Mesenteric fat pad (tissue), 1 donor: ENCODE data around the gene POTED. TPM values are rescaled to one million over a fixed set of nuclear protein-coding genes. Genes with fewer than 3 reads are reported as not detected.
"Not testable (repeated sequence)": the region's sequence is repeated elsewhere in the genome, so short reads cannot be mapped to it uniquely, and the experiment has no call there.

Source experiments
- DNase-seq: peaks from one replicate; pipeline ENCODE4 v3.0.0-alpha.2; 2020; ENCODE audit warnings: low spot score
- long read RNA-seq: library from polyadenylated mRNA; unstranded; transcript quantifications from one replicate; pipeline ENCODE4 v2.0.0, GENCODE V29; 2020
- microRNA-seq: library from miRNA; unstranded; fragments of <30 nt; microRNA quantifications from one replicate; pipeline ENCODE4 v1.2.0, GENCODE V29; 2020; ENCODE audit warnings: borderline number of aligned reads
- total RNA-seq: library from RNA; stranded (reverse); fragmentation: NEBNext Ultra II Directional; extraction: Animal tissue kit (Norgen Biotek cat#: 25700); gene quantifications from one replicate; pipeline ENCODE4 v1.2.1, GENCODE V29; 2021
- donor health status: DM: yes; HTN: yes; CAD: no.

POTED gene
- not detected for total RNA-seq
- long read RNA-seq, result 0 reads

DNA sequence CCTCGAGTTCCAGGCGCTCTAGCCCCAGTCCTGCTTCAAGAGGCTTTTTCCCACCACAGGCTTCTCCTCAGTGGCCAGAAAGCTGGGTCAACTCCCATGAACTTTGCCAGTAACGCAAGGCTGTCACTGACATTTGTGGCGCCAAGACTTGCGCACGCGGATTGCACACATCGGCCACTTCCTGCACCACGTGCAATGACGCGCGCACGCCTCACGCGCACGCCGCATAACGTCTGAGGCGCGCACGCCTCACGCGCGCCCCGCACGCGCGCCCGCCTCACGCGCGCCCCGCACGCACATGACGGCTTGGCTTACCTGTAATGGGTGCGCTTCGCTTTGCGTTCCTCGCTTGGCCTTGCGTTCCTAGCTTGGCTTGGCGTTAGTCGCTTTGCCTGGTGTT lies at the start of gene POTED:
Gene POTED (plus strand): TSS at position 301 of the 400 bp plus-strand sequence. CDS start 452 bp downstream, outside the sequence.
- not testable (repeated sequence) for DNase-seq

DNA sequence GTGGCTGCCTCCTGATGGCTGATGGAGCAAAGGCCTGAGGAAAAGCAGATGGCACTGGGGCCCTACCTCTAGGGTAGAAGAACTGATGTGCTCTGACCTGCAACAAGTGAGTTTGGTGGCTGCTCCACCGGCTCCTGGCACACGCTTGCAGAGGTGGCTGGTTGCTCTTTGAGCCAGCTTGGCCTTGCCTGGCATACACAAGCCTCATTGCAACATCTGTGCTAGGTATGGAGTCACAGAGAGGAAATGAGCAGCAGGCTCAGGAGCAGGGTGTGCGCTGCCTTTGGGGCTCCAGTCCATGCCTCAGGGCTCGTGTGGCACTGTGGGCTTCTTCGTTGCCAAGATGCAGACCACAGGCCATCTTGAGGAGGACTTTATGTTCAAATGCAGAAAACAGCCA lies 40.5 kb downstream of the POTED start:
- not testable (repeated sequence) for DNase-seq

DNA sequence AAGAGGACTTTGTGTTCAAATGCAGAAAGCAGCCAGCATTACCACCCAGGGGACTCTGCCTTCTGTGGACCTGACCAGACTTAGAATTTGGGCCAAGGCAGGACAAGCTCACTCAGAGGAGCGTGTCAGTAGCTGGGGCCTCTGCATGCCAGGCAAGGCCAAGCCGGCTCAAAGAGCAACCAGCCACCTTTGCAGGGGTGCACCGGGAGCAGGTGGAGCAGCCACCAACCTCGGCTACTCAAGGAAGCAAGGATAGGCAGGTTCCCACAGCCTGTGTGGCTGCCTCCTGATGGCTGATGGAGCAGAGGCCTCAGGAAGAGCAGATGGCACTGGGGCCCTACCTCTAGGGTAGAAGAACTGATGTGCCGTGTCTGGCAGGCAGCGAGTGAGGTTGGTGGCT lies 42.2 kb downstream of the POTED start:
- DNase-seq, result not testable (repeated sequence)

Small RNA genes within 50 kb of the gene (microRNA-seq; reads per million reads assigned to microRNA genes)
- not detected for gene MIR3118-1
